Measurements from ENCODE around the gene TMEM255B. TPM values are rescaled to one million over a fixed set of nuclear protein-coding genes. Genes with fewer than 3 reads are reported as not detected.

The TMEM255B gene
- polyA plus RNA-seq, 3 donors, result 5.1 to 7.5 (median 5.9) TPM

- Histone ChIP-seq H4K20me1 (ENCODE audit: insufficient read depth, low read length) (no peaks in the 10 kb centered on the region), H3K9me3 (replicated peaks in 1 of 2; ENCODE audit: control insufficient read depth in 1 of 2, insufficient read depth in 1 of 2, low read length in 2 of 2) (peaks cover 27 to 71% of the 10 kb centered on the region in 2 donors), H3K27me3 (ENCODE audit: control insufficient read depth in 2 of 2, insufficient read depth in 2 of 2, low read length in 2 of 2) (no peaks in the 10 kb centered on the region), H3K27ac (ENCODE audit: low read depth in 1 of 2, low read length in 2 of 2) (no peak overlapping the region), H3K9ac (ENCODE audit: insufficient read depth, low read length, poor library complexity, severe bottlenecking) (no peak overlapping the region), H3K4me3 (replicated peaks in 1 of 3; ENCODE audit: low read depth in 2 of 3, low read length in 3 of 3) (no peak overlapping the region), H3K79me2 (ENCODE audit: insufficient read depth, low read length) (no peaks in the 10 kb centered on the region), H3K4me2 (replicated peaks; ENCODE audit: extremely low read depth, low read length, poor library complexity, severe bottlenecking) (no peak overlapping the region), H2AFZ (ENCODE audit: insufficient read depth, low read depth, low read length, poor library complexity, severe bottlenecking) (no peak overlapping the region), H3K4me1 (ENCODE audit: control insufficient read depth in 1 of 2, insufficient read depth in 2 of 2, low read length in 2 of 2) (peaks cover 17 to 20% of the 10 kb centered on the region in 2 donors), H3K36me3 (replicated peaks in 1 of 2; ENCODE audit: control insufficient read depth in 1 of 2, insufficient read depth in 2 of 2, low read length in 2 of 2) (no peaks in the 10 kb centered on the region)
- Mint-ChIP-seq H3K4me3 (no peak overlapping the region), H3K36me3 (peaks cover 5 to 6% of the 10 kb centered on the region in 2 donors), H3K27ac (no peak overlapping the region), H3K4me1 (peaks cover 22% of the 10 kb centered on the region), H3K27me3 (ENCODE audit: low read depth in 3 of 3) (peaks cover 0 to 4% (median 3%) of the 10 kb centered on the region in 3 donors), H3K9me3 (peaks cover 37 to 83% (median 54%) of the 10 kb centered on the region in 7 donors)
- no peak for DNase-seq
- intact Hi-C loops (cut with micrococcal nuclease), result no loop called here
- 93% methylated on average over 28 of the region's 28 CpGs for WGBS (ENCODE audit: insufficient coverage)
- no peak for TF ChIP-seq CTCF (IDR thresholded peaks at IDR 0.05)
Measured at GRCh38 chr13:113813749-113814434, 54.9 kb downstream of the TMEM255B start.

DNA sequence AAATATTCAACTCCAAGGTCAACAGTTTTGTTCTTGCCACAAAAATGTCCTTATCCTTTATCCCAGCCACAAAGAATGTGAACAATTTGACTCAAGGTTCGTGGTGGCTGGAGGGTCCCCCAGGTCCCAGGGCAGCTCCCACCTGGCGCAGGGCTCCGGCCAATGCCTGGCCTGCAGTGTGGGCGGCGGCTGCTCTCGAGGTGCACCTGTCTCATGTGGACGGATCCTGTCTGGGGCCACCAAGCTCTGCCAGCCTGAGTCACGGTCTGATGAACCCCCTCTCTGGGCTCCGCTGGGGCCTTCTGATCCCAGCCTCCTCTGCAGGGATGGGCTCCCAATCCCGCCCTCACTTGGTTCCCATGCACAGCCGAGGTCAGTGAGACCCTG is 55.4 kb downstream of the TMEM255B start:
- Mint-ChIP-seq H3K9me3 (peaks cover 39 to 81% (median 50%) of the 10 kb centered on the region in 7 donors), H3K4me1 (peaks cover 22% of the 10 kb centered on the region), H3K36me3 (peaks cover 5 to 7% of the 10 kb centered on the region in 2 donors), H3K27me3 (ENCODE audit: low read depth in 3 of 3) (peaks cover 0 to 4% (median 3%) of the 10 kb centered on the region in 3 donors), H3K4me3 (no peak overlapping the region), H3K27ac (no peak overlapping the region)
- peaks cover 22 to 70% of the 10 kb centered on the region in 2 donors for H3K9me3 ChIP-seq (replicated peaks in 1 of 2; ENCODE audit: control insufficient read depth in 1 of 2, insufficient read depth in 1 of 2, low read length in 2 of 2)
- 89% methylated on average over 8 of the region's 11 CpGs for WGBS (ENCODE audit: insufficient coverage)
- no peaks in the 10 kb centered on the region for H3K27me3 ChIP-seq (ENCODE audit: control insufficient read depth in 2 of 2, insufficient read depth in 2 of 2, low read length in 2 of 2)
- intact Hi-C loops (cut with micrococcal nuclease), result no loop called here
- H4K20me1 ChIP-seq (ENCODE audit: insufficient read depth, low read length), result no peaks in the 10 kb centered on the region
- H3K4me1 ChIP-seq (ENCODE audit: control insufficient read depth in 1 of 2, insufficient read depth in 2 of 2, low read length in 2 of 2), result peaks cover 17 to 20% of the 10 kb centered on the region in 2 donors
- H2AFZ ChIP-seq (ENCODE audit: insufficient read depth, low read depth, low read length, poor library complexity, severe bottlenecking), result no peak overlapping the region
- DNase-seq, result no peak
- no peak for TF ChIP-seq CTCF (IDR thresholded peaks at IDR 0.05)
- no peak overlapping the region for H3K27ac ChIP-seq (ENCODE audit: low read depth in 1 of 2, low read length in 2 of 2)
- no peaks in the 10 kb centered on the region for H3K36me3 ChIP-seq (replicated peaks in 1 of 2; ENCODE audit: control insufficient read depth in 1 of 2, insufficient read depth in 2 of 2, low read length in 2 of 2)
- no peak overlapping the region for H3K4me2 ChIP-seq (replicated peaks; ENCODE audit: extremely low read depth, low read length, poor library complexity, severe bottlenecking)
- no peak overlapping the region for H3K4me3 ChIP-seq (replicated peaks in 1 of 3; ENCODE audit: low read depth in 2 of 3, low read length in 3 of 3)
- H3K79me2 ChIP-seq (ENCODE audit: insufficient read depth, low read length), result no peaks in the 10 kb centered on the region
- no peak overlapping the region for H3K9ac ChIP-seq (ENCODE audit: insufficient read depth, low read length, poor library complexity, severe bottlenecking)

All from CD14-positive monocyte (primary cell).